ENCODE measurements around the gene PTRHD1.

DNA sequence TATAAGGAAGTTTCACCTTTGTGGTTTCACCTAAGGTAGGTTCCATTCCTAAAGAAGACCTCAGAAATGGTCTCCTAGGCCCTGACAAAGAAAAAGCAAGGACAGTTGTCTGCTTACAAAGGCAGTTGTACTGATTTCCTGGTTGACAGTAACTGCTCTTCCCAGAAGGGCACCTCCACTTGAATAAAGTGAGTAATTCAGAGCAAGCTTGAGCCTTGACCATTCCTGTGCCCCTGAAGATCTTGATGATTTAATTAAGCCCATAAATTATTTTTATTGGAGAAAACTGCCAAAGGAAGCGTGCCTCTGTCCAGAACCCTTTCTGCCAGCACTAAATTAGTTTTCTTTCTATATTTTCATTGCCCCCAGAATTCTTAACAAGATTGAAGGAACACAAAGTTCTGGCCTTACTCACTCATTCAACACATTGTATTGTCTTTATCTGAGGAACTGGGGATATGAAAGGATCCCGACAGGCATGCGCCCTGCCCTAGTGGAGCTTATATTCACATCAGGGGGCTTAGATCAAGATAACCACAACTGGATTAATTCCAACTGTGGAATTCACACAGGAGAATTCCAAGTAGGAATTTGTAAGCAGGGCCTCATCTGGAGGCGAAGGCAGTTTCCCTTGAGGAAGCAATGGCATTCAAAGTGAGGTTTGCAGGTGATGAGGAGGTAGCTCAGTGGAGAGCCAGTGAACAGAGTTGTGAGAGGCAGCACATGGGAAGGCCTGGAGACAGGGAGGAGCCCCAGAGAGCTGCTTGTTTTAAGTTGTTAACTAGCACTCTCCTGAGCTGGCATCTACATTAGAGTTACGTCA lies 21.2 kb downstream of the PTRHD1 start:
- TF ChIP-seq SMC3 (conservative IDR thresholded peaks at IDR 0.05; ENCODE audit: poor library complexity) (no peak), CTCF (IDR thresholded peaks at IDR 0.05; ENCODE audit: poor library complexity, severe bottlenecking) (no peak), EP300 (conservative IDR thresholded peaks at IDR 0.05; ENCODE audit: poor library complexity, severe bottlenecking) (no peak), POLR2AphosphoS5 (IDR thresholded peaks at IDR 0.05) (no peak)

Measured in neural cell (in vitro differentiated cells).